Keratinocyte (primary cell): Measurements from ENCODE around the gene STARD3. TPM values are rescaled to one million over a fixed set of nuclear protein-coding genes. Genes with fewer than 3 reads are reported as not detected.

ENCODE experiments used
- DNase-seq: peaks from one replicate; pipeline ENCODE4 v3.0.0-alpha.2; 2011; ENCODE audit warnings: low read depth, missing footprints, low spot score
- FAIRE-seq: peaks from 2 replicates; lab custom pipeline; 2011; peaks lifted over from hg19 to GRCh38; lab: Jason Lieb, UNC
- H2AFZ ChIP-seq: 2 replicates; pipeline ENCODE4 v1.6.0; 2012; ENCODE audit warnings: low read length, control low read depth, inconsistent platforms; ENCODE audit not compliant: control insufficient read depth
- H3K27ac ChIP-seq: 2 replicates; pipeline ENCODE4 v1.5.1; 2011; ENCODE audit warnings: low read length; ENCODE audit not compliant: control insufficient read depth, insufficient read depth
- H3K27me3 ChIP-seq: 3 replicates; pipeline ENCODE4 v1.6.0; 2011; ENCODE audit warnings: low read length; ENCODE audit not compliant: control insufficient read depth, insufficient read depth; ENCODE audit errors: extremely low read depth
- H3K36me3 ChIP-seq, 2 experiments: 2 replicates in 1 of 2; 3 replicates in 1 of 2; pipeline ENCODE4 v1.5.1; 2011; ENCODE audit warnings: low read length in 2 of 2, mild to moderate bottlenecking in 1 of 2; ENCODE audit not compliant: control insufficient read depth in 2 of 2, insufficient read depth in 2 of 2; ENCODE audit errors: extremely low read depth in 1 of 2
- H3K4me1 ChIP-seq: 3 replicates; pipeline ENCODE4 v1.5.1; 2011; ENCODE audit warnings: low read length; ENCODE audit not compliant: control insufficient read depth, insufficient read depth; ENCODE audit errors: extremely low read depth
- H3K4me2 ChIP-seq: 3 replicates; pipeline ENCODE4 v1.6.0; 2011; ENCODE audit warnings: low read depth, low read length; ENCODE audit not compliant: control insufficient read depth, insufficient read depth; ENCODE audit errors: extremely low read depth
- H3K4me3 ChIP-seq, 3 experiments: fragments of 200-600 bp in 1 of 3; sonication (generic) in 1 of 3; 2 replicates in 2 of 3; 3 replicates in 1 of 3; pipeline ENCODE4 v1.5.1; 2011 to 2016; ENCODE audit warnings: low read length in 3 of 3, mild to moderate bottlenecking in 3 of 3, control low read depth in 2 of 3, inconsistent platforms in 1 of 3, low read depth in 1 of 3, mixed read lengths in 1 of 3, mixed run types in 1 of 3, moderate library complexity in 1 of 3; ENCODE audit not compliant: control insufficient read depth in 2 of 3, insufficient read depth in 2 of 3; ENCODE audit errors: extremely low read depth in 1 of 3
- H3K79me2 ChIP-seq: 2 replicates; pipeline ENCODE4 v1.6.0; 2012; ENCODE audit warnings: low read length; ENCODE audit not compliant: control insufficient read depth, insufficient read depth
- H3K9ac ChIP-seq: 3 replicates; pipeline ENCODE4 v1.6.0; 2011; ENCODE audit warnings: low read length; ENCODE audit not compliant: control insufficient read depth, insufficient read depth; ENCODE audit errors: extremely low read depth
- H3K9me1 ChIP-seq: 3 replicates; pipeline ENCODE4 v1.6.0; 2011; ENCODE audit warnings: low read length; ENCODE audit not compliant: control insufficient read depth, insufficient read depth; ENCODE audit errors: extremely low read depth
- H3K9me3 ChIP-seq: 2 replicates; pipeline ENCODE4 v1.5.1; 2012; ENCODE audit warnings: low read depth, low read length; ENCODE audit not compliant: control insufficient read depth
- H4K20me1 ChIP-seq: 3 replicates; pipeline ENCODE4 v1.6.0; 2011; ENCODE audit warnings: low read length; ENCODE audit not compliant: control insufficient read depth, insufficient read depth; ENCODE audit errors: extremely low read depth
- EZH2 ChIP-seq: IDR thresholded peaks from one replicate; pipeline ENCODE4 v1.6.1; 2012; ENCODE audit warnings: inconsistent platforms, mild to moderate bottlenecking, low read length, moderate library complexity
- dilution Hi-C: fragments of 300-500 bp; cut with MboI; formaldehyde crosslinking; loops from one replicate; pipeline ENCODE4 v1.7.0; 2020; ENCODE audit warnings: low sequenced_read_pairs; ENCODE audit not compliant: extremely low pct_ligation_motif_present
- polyA plus RNA-seq, 5 experiments: library from polyadenylated mRNA; depleted of rRNA in 3 of 5; stranded (reverse) in 3 of 5; stranded (forward) in 1 of 5; unstranded in 1 of 5; fragments of >200 nt; gene quantifications; 1 replicate in 1 of 5; 2 replicates in 3 of 5; 3 replicates in 1 of 5; pipeline versions ENCODE4 v1.2.1 to v1.2.3, GENCODE V29; 2011 to 2012; ENCODE audit warnings: missing spikeins in 2 of 5, low read depth in 1 of 5, low replicate concordance in 1 of 5
- TF ChIP-seq, protein P1 (sequence below), 3 experiments: IDR thresholded peaks in 1 of 3; conservative IDR thresholded peaks in 1 of 3; optimal IDR thresholded peaks in 1 of 3; 2 replicates in 2 of 3; 3 replicates in 1 of 3; pipeline versions ENCODE3 to v1.5.1; 2011; ENCODE audit warnings: low read length in 3 of 3, mild to moderate bottlenecking in 3 of 3, moderate library complexity in 2 of 3, control low read depth in 1 of 3, inconsistent platforms in 1 of 3; ENCODE audit not compliant: insufficient read depth in 2 of 3; ENCODE audit errors: extremely low read depth in 1 of 3

Gene STARD3
- polyA plus RNA-seq, 1 donor (not counting 4 experiments of a cell fraction or from before 2014, with no cell fraction given) = 29.0 TPM

DNA sequence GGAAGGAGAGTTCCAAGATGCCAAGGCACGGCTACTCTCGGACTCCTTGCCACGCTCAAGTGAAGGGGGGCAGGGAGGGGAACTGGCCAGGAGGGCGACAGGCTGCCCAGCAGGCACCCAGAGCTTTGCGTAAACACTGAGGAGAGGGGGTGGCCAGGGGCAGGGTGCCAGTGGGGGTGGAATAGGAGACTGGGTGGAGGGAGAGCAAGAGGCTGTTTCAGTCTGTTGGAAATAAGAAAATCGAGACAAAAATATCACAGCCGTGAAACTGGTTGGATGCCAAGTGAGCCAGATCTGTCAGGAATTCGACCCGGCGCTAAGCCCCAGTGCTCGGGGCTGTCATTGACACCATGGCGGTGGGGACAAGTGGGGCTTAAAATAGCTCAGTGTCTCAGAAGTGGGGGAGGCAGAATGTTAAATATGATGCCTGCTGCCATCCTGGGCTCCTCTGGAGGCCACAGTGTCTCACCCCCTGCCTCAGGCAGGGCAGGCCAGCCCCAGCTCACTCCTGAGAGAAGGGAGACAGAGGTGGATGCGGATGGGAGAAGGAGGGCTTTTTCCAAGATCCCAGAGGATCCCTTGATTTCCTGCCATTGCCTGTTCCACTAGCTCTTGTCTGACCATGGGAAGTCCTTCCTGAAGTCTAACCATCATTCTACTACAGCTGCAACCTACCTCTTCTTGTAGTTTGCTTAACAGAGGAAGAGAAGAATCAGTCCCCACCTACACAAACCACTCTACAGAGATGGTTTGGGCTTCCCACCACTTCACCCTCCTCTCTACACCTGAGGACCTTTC, 40.8 kb downstream of the STARD3 start:
- FAIRE-seq = no peak
- no peaks in the 10 kb centered on the region for H3K4me1 ChIP-seq

DNA sequence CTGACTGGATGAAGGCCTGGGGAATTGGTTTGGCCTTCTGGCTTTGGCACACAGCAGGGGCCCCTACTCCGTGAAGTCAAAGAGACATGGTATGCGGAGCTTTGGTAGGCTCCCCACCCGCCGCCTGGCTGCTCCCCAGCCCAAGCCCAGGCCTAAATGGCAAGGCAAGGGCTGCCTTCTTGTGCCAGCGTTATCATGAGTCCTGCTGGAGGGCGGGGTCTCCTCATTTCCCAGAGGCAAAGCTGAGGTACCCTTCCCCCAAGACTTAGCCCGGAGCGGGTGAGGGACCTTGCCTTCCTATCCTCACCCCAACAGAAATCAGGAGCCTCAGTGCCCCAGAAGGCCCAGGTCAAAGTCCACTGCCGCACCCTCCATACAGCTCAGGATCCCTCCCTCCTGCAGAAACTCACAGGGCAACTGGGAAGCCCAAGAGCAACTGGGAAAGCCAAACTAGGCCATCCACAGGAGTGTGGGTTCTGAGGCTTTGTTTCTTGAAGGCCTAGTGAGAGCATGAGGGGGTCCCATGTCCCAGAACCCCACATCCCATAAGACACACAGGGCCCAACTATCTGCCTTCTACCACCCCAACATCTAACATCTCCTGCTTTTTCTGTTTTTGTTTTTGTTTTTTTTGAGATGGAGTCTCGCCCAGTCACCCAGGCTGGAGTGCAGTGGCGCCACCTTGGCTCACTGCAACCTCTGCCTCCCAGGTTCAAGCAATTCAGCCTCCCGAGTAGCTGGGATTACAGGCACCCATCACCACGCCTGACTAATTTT, 41.6 kb downstream of the STARD3 start:
- no peak for DNase-seq
- dilution Hi-C loops = no loop called here
- no peak for FAIRE-seq
- Histone ChIP-seq H3K9me1 (no peaks in the 10 kb centered on the region), H3K4me2 (no peak overlapping the region), H3K79me2 (no peaks in the 10 kb centered on the region), H3K9me3 (no peaks in the 10 kb centered on the region), H3K4me3 (no peak overlapping the region), H4K20me1 (no peaks in the 10 kb centered on the region), H3K9ac (no peak overlapping the region), H3K27ac (no peak overlapping the region), H2AFZ (no peak overlapping the region), H3K27me3 (no peaks in the 10 kb centered on the region), H3K4me1 (no peaks in the 10 kb centered on the region), H3K36me3 (no peaks in the 10 kb centered on the region)
- no peak for TF ChIP-seq EZH2
- TF ChIP-seq, protein P1, sequence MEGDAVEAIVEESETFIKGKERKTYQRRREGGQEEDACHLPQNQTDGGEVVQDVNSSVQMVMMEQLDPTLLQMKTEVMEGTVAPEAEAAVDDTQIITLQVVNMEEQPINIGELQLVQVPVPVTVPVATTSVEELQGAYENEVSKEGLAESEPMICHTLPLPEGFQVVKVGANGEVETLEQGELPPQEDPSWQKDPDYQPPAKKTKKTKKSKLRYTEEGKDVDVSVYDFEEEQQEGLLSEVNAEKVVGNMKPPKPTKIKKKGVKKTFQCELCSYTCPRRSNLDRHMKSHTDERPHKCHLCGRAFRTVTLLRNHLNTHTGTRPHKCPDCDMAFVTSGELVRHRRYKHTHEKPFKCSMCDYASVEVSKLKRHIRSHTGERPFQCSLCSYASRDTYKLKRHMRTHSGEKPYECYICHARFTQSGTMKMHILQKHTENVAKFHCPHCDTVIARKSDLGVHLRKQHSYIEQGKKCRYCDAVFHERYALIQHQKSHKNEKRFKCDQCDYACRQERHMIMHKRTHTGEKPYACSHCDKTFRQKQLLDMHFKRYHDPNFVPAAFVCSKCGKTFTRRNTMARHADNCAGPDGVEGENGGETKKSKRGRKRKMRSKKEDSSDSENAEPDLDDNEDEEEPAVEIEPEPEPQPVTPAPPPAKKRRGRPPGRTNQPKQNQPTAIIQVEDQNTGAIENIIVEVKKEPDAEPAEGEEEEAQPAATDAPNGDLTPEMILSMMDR (optimal IDR thresholded peaks at IDR 0.05 in 1 of 3, IDR thresholded peaks at IDR 0.05 in 1 of 3, conservative IDR thresholded peaks at IDR 0.05 in 1 of 3; ENCODE audit: extremely low read depth in 1 of 3, insufficient read depth in 2 of 3, low read length in 3 of 3) = no peak

More for the DNA sequence above, 40.8 kb downstream of the STARD3 start:
- Histone ChIP-seq H3K9me1 (no peaks in the 10 kb centered on the region), H3K27ac (no peak overlapping the region), H4K20me1 (no peaks in the 10 kb centered on the region), H3K9me3 (no peaks in the 10 kb centered on the region), H3K27me3 (no peaks in the 10 kb centered on the region), H2AFZ (no peak overlapping the region), H3K36me3 (no peaks in the 10 kb centered on the region), H3K79me2 (no peaks in the 10 kb centered on the region), H3K9ac (no peak overlapping the region), H3K4me3 (no peak overlapping the region), H3K4me2 (no peak overlapping the region)
- TF ChIP-seq, protein P1 (optimal IDR thresholded peaks at IDR 0.05 in 1 of 3, IDR thresholded peaks at IDR 0.05 in 1 of 3, conservative IDR thresholded peaks at IDR 0.05 in 1 of 3; ENCODE audit: extremely low read depth in 1 of 3, insufficient read depth in 2 of 3, low read length in 3 of 3) = no peak
- TF ChIP-seq EZH2 = no peak
- no peak for DNase-seq
- dilution Hi-C loops = no loop called here
